ENCODE results near the gene ST3GAL3. TPM values are rescaled to one million over a fixed set of nuclear protein-coding genes. Genes with fewer than 3 reads are reported as not detected.

Gene ST3GAL3
- total RNA-seq, 1 experiment from 2014 or later: 8.6 TPM

DNA sequence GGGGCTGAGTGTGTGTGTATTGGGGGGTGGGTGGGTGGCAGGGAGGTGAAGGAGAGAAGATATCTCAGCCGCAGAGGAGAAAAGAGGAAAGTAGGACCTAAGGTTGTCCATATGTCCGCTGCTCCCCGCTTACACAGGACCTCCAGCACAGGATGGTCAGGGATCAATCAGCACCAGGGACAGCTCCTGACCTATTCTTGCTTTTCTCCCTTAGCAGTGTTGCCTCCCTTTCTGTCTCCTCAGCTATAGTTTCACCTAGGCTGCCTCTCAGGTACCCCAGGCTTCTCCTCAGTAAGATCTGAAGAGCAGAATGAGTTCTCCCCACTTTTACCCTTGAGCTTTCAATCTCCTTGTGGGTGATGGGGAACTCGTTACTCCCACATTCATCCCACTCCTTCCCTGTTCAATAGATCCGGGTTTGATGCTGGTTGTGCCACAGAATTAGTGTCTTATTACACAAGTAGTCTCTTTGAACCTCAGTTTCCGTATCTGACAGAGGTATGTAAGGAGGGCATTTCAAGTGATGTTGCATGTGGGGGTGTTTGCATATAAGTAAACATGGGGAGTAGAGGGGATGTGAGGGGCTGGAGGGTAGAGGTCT is 261.1 kb downstream of the ST3GAL3 start (continued):
- TF ChIP-seq, protein P1, sequence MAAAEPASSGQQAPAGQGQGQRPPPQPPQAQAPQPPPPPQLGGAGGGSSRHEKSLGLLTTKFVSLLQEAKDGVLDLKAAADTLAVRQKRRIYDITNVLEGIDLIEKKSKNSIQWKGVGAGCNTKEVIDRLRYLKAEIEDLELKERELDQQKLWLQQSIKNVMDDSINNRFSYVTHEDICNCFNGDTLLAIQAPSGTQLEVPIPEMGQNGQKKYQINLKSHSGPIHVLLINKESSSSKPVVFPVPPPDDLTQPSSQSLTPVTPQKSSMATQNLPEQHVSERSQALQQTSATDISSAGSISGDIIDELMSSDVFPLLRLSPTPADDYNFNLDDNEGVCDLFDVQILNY (CRISPR knock-in tag; IDR thresholded peaks at IDR 0.05): no peak
- TF ChIP-seq ZSCAN18 (CRISPR knock-in tag; IDR thresholded peaks at IDR 0.05) (no peak), FOXJ3 (CRISPR knock-in tag; IDR thresholded peaks at IDR 0.05; ENCODE audit: borderline replicate concordance) (no peak), ERG (CRISPR knock-in tag; IDR thresholded peaks at IDR 0.05) (no peak), ESRRA (CRISPR knock-in tag; IDR thresholded peaks at IDR 0.05; ENCODE audit: borderline replicate concordance) (no peak), ZNF396 (CRISPR knock-in tag; IDR thresholded peaks at IDR 0.05; ENCODE audit: borderline replicate concordance) (no peak), NR1H2 (CRISPR knock-in tag; IDR thresholded peaks at IDR 0.05) (no peak), FOXK1 (CRISPR knock-in tag; IDR thresholded peaks at IDR 0.05) (no peak; the same call in 1 of the 2 replicates), ATF3 (CRISPR knock-in tag; conservative IDR thresholded peaks at IDR 0.05) (no peak), ZNF416 (CRISPR knock-in tag; IDR thresholded peaks at IDR 0.05) (no peak), NFATC4 (CRISPR knock-in tag; IDR thresholded peaks at IDR 0.05) (no peak), PRDM15 (CRISPR knock-in tag; IDR thresholded peaks at IDR 0.05) (0 out of 2 replicates have a peak, but pooled peaks have one; percentile 21), NFE2L1 (CRISPR knock-in tag; IDR thresholded peaks at IDR 0.05) (no peak), ZNF263 (CRISPR knock-in tag; IDR thresholded peaks at IDR 0.05; ENCODE audit: low read depth) (no peak), ZNF138 (CRISPR knock-in tag; conservative IDR thresholded peaks at IDR 0.05) (no peak), TEAD4 (CRISPR knock-in tag; IDR thresholded peaks at IDR 0.05) (peak; percentile 76), GRHL2 (CRISPR knock-in tag; IDR thresholded peaks at IDR 0.05; ENCODE audit: insufficient replicate concordance, severe bottlenecking) (no peak), JAZF1 (CRISPR knock-in tag; IDR thresholded peaks at IDR 0.05) (no peak), ZNF219 (CRISPR knock-in tag; IDR thresholded peaks at IDR 0.05; ENCODE audit: borderline replicate concordance) (peak; percentile 46; the same call in 1 of the 2 replicates), ZNF121 (CRISPR knock-in tag; IDR thresholded peaks at IDR 0.05) (no peak)
- TF ChIP-seq, protein P2, sequence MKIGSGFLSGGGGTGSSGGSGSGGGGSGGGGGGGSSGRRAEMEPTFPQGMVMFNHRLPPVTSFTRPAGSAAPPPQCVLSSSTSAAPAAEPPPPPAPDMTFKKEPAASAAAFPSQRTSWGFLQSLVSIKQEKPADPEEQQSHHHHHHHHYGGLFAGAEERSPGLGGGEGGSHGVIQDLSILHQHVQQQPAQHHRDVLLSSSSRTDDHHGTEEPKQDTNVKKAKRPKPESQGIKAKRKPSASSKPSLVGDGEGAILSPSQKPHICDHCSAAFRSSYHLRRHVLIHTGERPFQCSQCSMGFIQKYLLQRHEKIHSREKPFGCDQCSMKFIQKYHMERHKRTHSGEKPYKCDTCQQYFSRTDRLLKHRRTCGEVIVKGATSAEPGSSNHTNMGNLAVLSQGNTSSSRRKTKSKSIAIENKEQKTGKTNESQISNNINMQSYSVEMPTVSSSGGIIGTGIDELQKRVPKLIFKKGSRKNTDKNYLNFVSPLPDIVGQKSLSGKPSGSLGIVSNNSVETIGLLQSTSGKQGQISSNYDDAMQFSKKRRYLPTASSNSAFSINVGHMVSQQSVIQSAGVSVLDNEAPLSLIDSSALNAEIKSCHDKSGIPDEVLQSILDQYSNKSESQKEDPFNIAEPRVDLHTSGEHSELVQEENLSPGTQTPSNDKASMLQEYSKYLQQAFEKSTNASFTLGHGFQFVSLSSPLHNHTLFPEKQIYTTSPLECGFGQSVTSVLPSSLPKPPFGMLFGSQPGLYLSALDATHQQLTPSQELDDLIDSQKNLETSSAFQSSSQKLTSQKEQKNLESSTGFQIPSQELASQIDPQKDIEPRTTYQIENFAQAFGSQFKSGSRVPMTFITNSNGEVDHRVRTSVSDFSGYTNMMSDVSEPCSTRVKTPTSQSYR (CRISPR knock-in tag; IDR thresholded peaks at IDR 0.05): no peak
- TF ChIP-seq, protein P3, sequence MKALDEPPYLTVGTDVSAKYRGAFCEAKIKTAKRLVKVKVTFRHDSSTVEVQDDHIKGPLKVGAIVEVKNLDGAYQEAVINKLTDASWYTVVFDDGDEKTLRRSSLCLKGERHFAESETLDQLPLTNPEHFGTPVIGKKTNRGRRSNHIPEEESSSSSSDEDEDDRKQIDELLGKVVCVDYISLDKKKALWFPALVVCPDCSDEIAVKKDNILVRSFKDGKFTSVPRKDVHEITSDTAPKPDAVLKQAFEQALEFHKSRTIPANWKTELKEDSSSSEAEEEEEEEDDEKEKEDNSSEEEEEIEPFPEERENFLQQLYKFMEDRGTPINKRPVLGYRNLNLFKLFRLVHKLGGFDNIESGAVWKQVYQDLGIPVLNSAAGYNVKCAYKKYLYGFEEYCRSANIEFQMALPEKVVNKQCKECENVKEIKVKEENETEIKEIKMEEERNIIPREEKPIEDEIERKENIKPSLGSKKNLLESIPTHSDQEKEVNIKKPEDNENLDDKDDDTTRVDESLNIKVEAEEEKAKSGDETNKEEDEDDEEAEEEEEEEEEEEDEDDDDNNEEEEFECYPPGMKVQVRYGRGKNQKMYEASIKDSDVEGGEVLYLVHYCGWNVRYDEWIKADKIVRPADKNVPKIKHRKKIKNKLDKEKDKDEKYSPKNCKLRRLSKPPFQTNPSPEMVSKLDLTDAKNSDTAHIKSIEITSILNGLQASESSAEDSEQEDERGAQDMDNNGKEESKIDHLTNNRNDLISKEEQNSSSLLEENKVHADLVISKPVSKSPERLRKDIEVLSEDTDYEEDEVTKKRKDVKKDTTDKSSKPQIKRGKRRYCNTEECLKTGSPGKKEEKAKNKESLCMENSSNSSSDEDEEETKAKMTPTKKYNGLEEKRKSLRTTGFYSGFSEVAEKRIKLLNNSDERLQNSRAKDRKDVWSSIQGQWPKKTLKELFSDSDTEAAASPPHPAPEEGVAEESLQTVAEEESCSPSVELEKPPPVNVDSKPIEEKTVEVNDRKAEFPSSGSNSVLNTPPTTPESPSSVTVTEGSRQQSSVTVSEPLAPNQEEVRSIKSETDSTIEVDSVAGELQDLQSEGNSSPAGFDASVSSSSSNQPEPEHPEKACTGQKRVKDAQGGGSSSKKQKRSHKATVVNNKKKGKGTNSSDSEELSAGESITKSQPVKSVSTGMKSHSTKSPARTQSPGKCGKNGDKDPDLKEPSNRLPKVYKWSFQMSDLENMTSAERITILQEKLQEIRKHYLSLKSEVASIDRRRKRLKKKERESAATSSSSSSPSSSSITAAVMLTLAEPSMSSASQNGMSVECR (CRISPR knock-in tag; IDR thresholded peaks at IDR 0.05; ENCODE audit: borderline replicate concordance): 0 out of 2 replicates have a peak, but pooled peaks have one; percentile 55
- TF ChIP-seq, protein P4, sequence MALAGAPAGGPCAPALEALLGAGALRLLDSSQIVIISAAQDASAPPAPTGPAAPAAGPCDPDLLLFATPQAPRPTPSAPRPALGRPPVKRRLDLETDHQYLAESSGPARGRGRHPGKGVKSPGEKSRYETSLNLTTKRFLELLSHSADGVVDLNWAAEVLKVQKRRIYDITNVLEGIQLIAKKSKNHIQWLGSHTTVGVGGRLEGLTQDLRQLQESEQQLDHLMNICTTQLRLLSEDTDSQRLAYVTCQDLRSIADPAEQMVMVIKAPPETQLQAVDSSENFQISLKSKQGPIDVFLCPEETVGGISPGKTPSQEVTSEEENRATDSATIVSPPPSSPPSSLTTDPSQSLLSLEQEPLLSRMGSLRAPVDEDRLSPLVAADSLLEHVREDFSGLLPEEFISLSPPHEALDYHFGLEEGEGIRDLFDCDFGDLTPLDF (CRISPR knock-in tag; IDR thresholded peaks at IDR 0.05): no peak

Data from WTC11 (cell line).